Measurements from ENCODE around the gene RABL6. TPM values are rescaled to one million over a fixed set of nuclear protein-coding genes. Genes with fewer than 3 reads are reported as not detected.
"Not testable (repeated sequence)": the region's sequence is repeated elsewhere in the genome, so short reads cannot be mapped to it uniquely, and the experiment has no call there.

The RABL6 gene
- total RNA-seq, 2 experiments from 2014 or later: 113 to 133 TPM

GRCh38 chr9:136835932-136836904, 28.5 kb downstream of the RABL6 start:
- H3K4me3 ChIP-seq (ENCODE audit: low read depth, low read length, poor library complexity, severe bottlenecking): no peak overlapping the region
- DNase-seq (ENCODE audit: low spot score): no peak
- peaks cover under 1% of the 10 kb centered on the region for H3K4me1 ChIP-seq (ENCODE audit: insufficient read depth, low read length, poor library complexity, severe bottlenecking)
- no peaks in the 10 kb centered on the region for H4K20me1 ChIP-seq (ENCODE audit: insufficient read depth, low read length)
- H3K36me3 ChIP-seq (ENCODE audit: insufficient read depth, low read length): peaks cover 65% of the 10 kb centered on the region
- H3K9me3 ChIP-seq (ENCODE audit: low read length): no peaks in the 10 kb centered on the region
- ChIA-PET CTCF (ENCODE audit: unreplicated experiment) (interaction anchor here (0.7 kb wide), 1 partner anchor 35 kb away, joined by 3 read pairs; no protein-coding TSS in a partner anchor), POLR2A (no interaction called here)
- no peak overlapping the region for H3K27ac ChIP-seq (ENCODE audit: low read depth, low read length, poor library complexity, severe bottlenecking)
- intact Hi-C loops (cut with micrococcal nuclease; ENCODE audit: unreplicated experiment): no loop called here
- no peaks in the 10 kb centered on the region for H3K9me2 ChIP-seq (ENCODE audit: insufficient read depth, low read length)
- TF ChIP-seq CTCF (conservative IDR thresholded peaks at IDR 0.05; ENCODE audit: low read length) (no peak), EZH2phosphoT487 (IDR thresholded peaks at IDR 0.05; ENCODE audit: borderline replicate concordance, low read depth, low read length) (no peak)
- no peaks in the 10 kb centered on the region for H3K79me2 ChIP-seq (ENCODE audit: insufficient read depth, low read depth, low read length)
- H2AFZ ChIP-seq (ENCODE audit: low read length): no peak overlapping the region
- BruUV-seq (replicated peaks): no TSS peak
- no peak overlapping the region for H3K4me2 ChIP-seq (ENCODE audit: low read length)

GRCh38 chr9:136837146-136837855, 29.6 kb downstream of the RABL6 start:
- Histone ChIP-seq H3K79me2 (ENCODE audit: insufficient read depth, low read depth, low read length) (no peaks in the 10 kb centered on the region), H2AFZ (ENCODE audit: low read length) (no peak overlapping the region), H3K36me3 (ENCODE audit: insufficient read depth, low read length) (peaks cover 57% of the 10 kb centered on the region), H4K20me1 (ENCODE audit: insufficient read depth, low read length) (no peaks in the 10 kb centered on the region), H3K4me3 (ENCODE audit: low read depth, low read length, poor library complexity, severe bottlenecking) (no peak overlapping the region), H3K9me3 (ENCODE audit: low read length) (no peaks in the 10 kb centered on the region), H3K4me1 (ENCODE audit: insufficient read depth, low read length, poor library complexity, severe bottlenecking) (peaks cover 6% of the 10 kb centered on the region), H3K27ac (ENCODE audit: low read depth, low read length, poor library complexity, severe bottlenecking) (no peak overlapping the region), H3K4me2 (ENCODE audit: low read length) (no peak overlapping the region), H3K9me2 (ENCODE audit: insufficient read depth, low read length) (no peaks in the 10 kb centered on the region)
- CTCF ChIA-PET (ENCODE audit: unreplicated experiment): no interaction called here
- no TSS peak for BruUV-seq (replicated peaks)
- TF ChIP-seq CTCF (conservative IDR thresholded peaks at IDR 0.05; ENCODE audit: low read length) (no peak), EZH2phosphoT487 (IDR thresholded peaks at IDR 0.05; ENCODE audit: borderline replicate concordance, low read depth, low read length) (no peak)
- intact Hi-C loops (cut with micrococcal nuclease; ENCODE audit: unreplicated experiment): no loop called here
- POLR2A ChIA-PET: no interaction called here
- DNase-seq (ENCODE audit: low spot score): no peak

- H2AFZ ChIP-seq (ENCODE audit: low read length); intact Hi-C loops (cut with micrococcal nuclease; ENCODE audit: unreplicated experiment); CTCF ChIA-PET (ENCODE audit: unreplicated experiment); H3K4me1 ChIP-seq (ENCODE audit: insufficient read depth, low read length, poor library complexity, severe bottlenecking); H3K27ac ChIP-seq (ENCODE audit: low read depth, low read length, poor library complexity, severe bottlenecking); H3K4me3 ChIP-seq (ENCODE audit: low read depth, low read length, poor library complexity, severe bottlenecking); H3K4me2 ChIP-seq (ENCODE audit: low read length); DNase-seq (ENCODE audit: low spot score); BruUV-seq (replicated peaks); H3K9me2 ChIP-seq (ENCODE audit: insufficient read depth, low read length); H3K9me3 ChIP-seq (ENCODE audit: low read length); H4K20me1 ChIP-seq (ENCODE audit: insufficient read depth, low read length); H3K79me2 ChIP-seq (ENCODE audit: insufficient read depth, low read depth, low read length); POLR2A ChIA-PET: not testable (repeated sequence)
- peaks cover 53% of the 10 kb centered on the region for H3K36me3 ChIP-seq (ENCODE audit: insufficient read depth, low read length)
Observed at GRCh38 chr9:136837856-136838277, 30.1 kb downstream of the RABL6 start.
